GM12873 (cell line): Measurements from ENCODE around the gene HEATR1.

Experiments used
- CTCF ChIP-seq: IDR thresholded peaks from 2 replicates; pipeline ENCODE4 v1.5.1; 2012; ENCODE audit warnings: low read depth, mild to moderate bottlenecking, moderate library complexity, low read length, control low read depth; ENCODE audit not compliant: insufficient read depth; ENCODE audit errors: missing control alignments

Gene HEATR1

GRCh38 chr1:236514703-236515442 is 89.4 kb downstream of the HEATR1 start:
- no peak for TF ChIP-seq CTCF

GRCh38 chr1:236511735-236512418 is 92.4 kb downstream of the HEATR1 start:
- no peak for TF ChIP-seq CTCF

- TF ChIP-seq CTCF: no peak
Observed at GRCh38 chr1:236509647-236510401, 94.5 kb downstream of the HEATR1 start.

- no peak for TF ChIP-seq CTCF
Observed at GRCh38 chr1:236509203-236509602, 95.1 kb downstream of the HEATR1 start.

GRCh38 chr1:236508593-236509027 is 95.7 kb downstream of the HEATR1 start:
- no peak for TF ChIP-seq CTCF

GRCh38 chr1:236507022-236507700 is 97.2 kb downstream of the HEATR1 start:
- no peak for TF ChIP-seq CTCF
